ENCODE data around the gene ELK3.

Gene ELK3

GRCh38 chr12:96294831-96295230, 100.7 kb downstream of the ELK3 start:
- H3K4me3 ChIP-seq (replicated peaks; ENCODE audit: insufficient read depth, low read length) = no peak overlapping the region
- no peak for DNase-seq (ENCODE audit: low read depth in 1 of 2, low spot score in 1 of 2)
- no peaks in the 10 kb centered on the region for H3K27me3 ChIP-seq (ENCODE audit: insufficient read depth, poor library complexity, severe bottlenecking)
- H3K27ac ChIP-seq (replicated peaks) = no peak overlapping the region
- TF ChIP-seq CTCF (IDR thresholded peaks at IDR 0.05; ENCODE audit: insufficient read depth, low read length) (no peak), REST (IDR thresholded peaks at IDR 0.05; ENCODE audit: insufficient replicate concordance, low read depth) (no peak), SPI1 (IDR thresholded peaks at IDR 0.05; ENCODE audit: borderline replicate concordance, low read depth) (no peak), GABPA (IDR thresholded peaks at IDR 0.05; ENCODE audit: low read depth) (no peak), POLR2AphosphoS5 (IDR thresholded peaks at IDR 0.05; ENCODE audit: low read depth) (no peak)

- no peak overlapping the region; the same call in 1 of the 2 replicates for H3K27ac ChIP-seq (replicated peaks)
- H3K27me3 ChIP-seq (ENCODE audit: insufficient read depth, poor library complexity, severe bottlenecking) = no peaks in the 10 kb centered on the region
These were observed 101.5 kb downstream of the ELK3 start for GRCh38 chr12:96295532-96296160.

DNA sequence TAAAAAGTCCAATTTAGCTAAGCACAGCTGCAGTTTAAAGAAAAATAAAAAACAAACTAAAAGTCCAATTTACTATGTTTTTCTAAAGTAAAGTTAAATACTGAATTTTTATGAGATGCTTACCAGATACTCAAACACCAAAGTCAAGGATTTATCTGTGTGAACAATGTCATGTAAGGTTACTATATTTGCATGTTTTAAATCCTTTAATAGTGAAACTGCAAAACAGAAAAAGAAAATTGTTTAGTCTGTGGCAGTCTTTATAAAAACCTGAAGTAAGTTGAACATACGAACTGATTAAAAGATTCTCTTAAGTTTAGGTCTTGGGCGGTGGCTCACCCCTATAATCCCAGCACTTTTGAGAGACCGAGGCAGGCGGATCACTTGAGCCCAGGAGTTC, 103.3 kb downstream of the ELK3 start:
- no peak for DNase-seq (ENCODE audit: low read depth in 1 of 2, low spot score in 1 of 2)
- no peaks in the 10 kb centered on the region for H3K27me3 ChIP-seq (ENCODE audit: insufficient read depth, poor library complexity, severe bottlenecking)
- no peak for TF ChIP-seq POLR2AphosphoS5 (IDR thresholded peaks at IDR 0.05; ENCODE audit: low read depth)
- no peak overlapping the region for H3K27ac ChIP-seq (replicated peaks)
- H3K4me3 ChIP-seq (replicated peaks; ENCODE audit: insufficient read depth, low read length) = no peak overlapping the region

More at GRCh38 chr12:96295532-96296160, 101.5 kb downstream of the ELK3 start:
- no peak overlapping the region for H3K4me3 ChIP-seq (replicated peaks; ENCODE audit: insufficient read depth, low read length)
- TF ChIP-seq SPI1 (IDR thresholded peaks at IDR 0.05; ENCODE audit: borderline replicate concordance, low read depth) (no peak), CTCF (IDR thresholded peaks at IDR 0.05; ENCODE audit: insufficient read depth, low read length) (no peak)
- no peak for DNase-seq (ENCODE audit: low read depth in 1 of 2, low spot score in 1 of 2)

- TF ChIP-seq SPI1 (IDR thresholded peaks at IDR 0.05; ENCODE audit: borderline replicate concordance, low read depth) (no peak), CTCF (IDR thresholded peaks at IDR 0.05; ENCODE audit: insufficient read depth, low read length) (no peak), POLR2AphosphoS5 (IDR thresholded peaks at IDR 0.05; ENCODE audit: low read depth) (no peak), REST (IDR thresholded peaks at IDR 0.05; ENCODE audit: insufficient replicate concordance, low read depth) (no peak), GABPA (IDR thresholded peaks at IDR 0.05; ENCODE audit: low read depth) (no peak)
- no peak for DNase-seq (ENCODE audit: low read depth in 1 of 2, low spot score in 1 of 2)
- no peak overlapping the region for H3K27ac ChIP-seq (replicated peaks)
- H3K4me3 ChIP-seq (replicated peaks; ENCODE audit: insufficient read depth, low read length) = no peak overlapping the region
- H3K27me3 ChIP-seq (ENCODE audit: insufficient read depth, poor library complexity, severe bottlenecking) = no peaks in the 10 kb centered on the region
These were observed 105.9 kb downstream of the ELK3 start for GRCh38 chr12:96300064-96300463.
